ENCODE measurements around the gene IFIT3.

The IFIT3 gene

GRCh38 chr10:89363729-89364442, 36.1 kb downstream of the IFIT3 start:
- DNase-seq = no peak

- DNase-seq = no peak
Observed at GRCh38 chr10:89364531-89364930, 36.7 kb downstream of the IFIT3 start.

GRCh38 chr10:89367529-89367928, 39.7 kb downstream of the IFIT3 start:
- DNase-seq = peak; percentile 19

GRCh38 chr10:89368129-89368528, 40.3 kb downstream of the IFIT3 start:
- no peak for DNase-seq

GRCh38 chr10:89369156-89370105, 41.6 kb downstream of the IFIT3 start:
- DNase-seq = peak; percentile 79

GRCh38 chr10:89371079-89371478, 43.3 kb downstream of the IFIT3 start:
- no peak for DNase-seq

GRCh38 chr10:89371987-89372386, 44.2 kb downstream of the IFIT3 start:
- no peak for DNase-seq

GRCh38 chr10:89373916-89374711, 46.3 kb downstream of the IFIT3 start:
- peak; percentile 84 for DNase-seq

- DNase-seq = no peak
Observed at GRCh38 chr10:89374713-89375141, 46.9 kb downstream of the IFIT3 start.

- no peak for DNase-seq
Observed at GRCh38 chr10:89377705-89378637, 50.2 kb downstream of the IFIT3 start, which contains the start of gene IFIT1B. IFIT1B (plus strand) TSS chr10:89378056; CDS start chr10:89378136, 80 bp downstream.

- no peak for DNase-seq
Observed at GRCh38 chr10:89379103-89379502, 51.3 kb downstream of the IFIT3 start.

GRCh38 chr10:89382757-89383156, 55.0 kb downstream of the IFIT3 start:
- DNase-seq = no peak

GRCh38 chr10:89384474-89385340, 56.9 kb downstream of the IFIT3 start:
- DNase-seq = no peak

GRCh38 chr10:89388806-89389205, 61.0 kb downstream of the IFIT3 start:
- DNase-seq = no peak

GRCh38 chr10:89389254-89389653, 61.5 kb downstream of the IFIT3 start:
- DNase-seq = no peak
